Panc1 (cell line): ENCODE data around the gene KLF6. TPM values are rescaled to one million over a fixed set of nuclear protein-coding genes. Genes with fewer than 3 reads are reported as not detected.

Source experiments
- ATAC-seq: fragments of 200-7000 bp; cut with Tn5 transposase; 2 replicates; pipeline ENCODE4 v1.9.1; 2020; ENCODE audit warnings: mild to moderate bottlenecking, moderate library complexity
- BruUV-seq: library from RNA; stranded (reverse); fragments of 400-500 nt; replicated peaks from 2 replicates; lab custom pipeline; 2021; lab: Mats Ljungman, UMichigan
- CTCF ChIA-PET: fragments of 300-600 bp; sonication (Branson Sonifier 250); formaldehyde crosslinking; loops from one replicate; lab custom pipeline; 2022; ENCODE audit warnings: antibody characterized with exemption; lab: Charles Lee
- POLR2A ChIA-PET: fragments of 300-600 bp; sonication (Branson Sonifier 250); formaldehyde crosslinking; loops from one replicate; lab custom pipeline; 2022; ENCODE audit warnings: antibody characterized with exemption; lab: Charles Lee
- DNase-seq: peaks from one replicate; pipeline ENCODE4 v3.0.0-alpha.2; 2010; ENCODE audit warnings: low read depth, low spot score
- H3K27ac ChIP-seq: 2 replicates; pipeline ENCODE4 v1.5.1; 2011; ENCODE audit warnings: mild to moderate bottlenecking, low read length, inconsistent platforms
- H3K27me3 ChIP-seq: fragments of 200-500 bp; sonication (Bioruptor generic); 2 replicates; pipeline ENCODE4 v1.6.0; 2014; ENCODE audit warnings: low read length, inconsistent platforms; ENCODE audit not compliant: control insufficient read depth, insufficient read depth
- H3K36me3 ChIP-seq: fragments of 200-500 bp; sonication (Bioruptor generic); 2 replicates; pipeline ENCODE4 v1.5.1; 2014; ENCODE audit warnings: inconsistent platforms, mild to moderate bottlenecking, low read length, moderate library complexity; ENCODE audit not compliant: control insufficient read depth, insufficient read depth
- H3K4me1 ChIP-seq: 2 replicates; pipeline ENCODE4 v1.5.1; 2011; ENCODE audit warnings: inconsistent platforms, mild to moderate bottlenecking, low read length, moderate library complexity; ENCODE audit not compliant: control insufficient read depth, insufficient read depth
- H3K4me3 ChIP-seq, 2 experiments: 2 replicates each; pipeline ENCODE4 v1.5.1; 2011 to 2012; ENCODE audit warnings: low read depth in 2 of 2, low read length in 2 of 2, mild to moderate bottlenecking in 2 of 2, inconsistent platforms in 1 of 2, moderate library complexity in 1 of 2
- H3K9me3 ChIP-seq: fragments of 200-500 bp; sonication (Bioruptor generic); 2 replicates; pipeline ENCODE4 v1.5.1; 2014; ENCODE audit warnings: low read depth, mild to moderate bottlenecking, inconsistent platforms, low read length, moderate library complexity; ENCODE audit not compliant: control insufficient read depth, insufficient read depth
- CTCF ChIP-seq: fragments of 450-650 bp; IDR thresholded peaks from 2 replicates; pipeline ENCODE4 v1.5.1; 2017; ENCODE audit warnings: mild to moderate bottlenecking
- POLR2AphosphoS5 ChIP-seq: IDR thresholded peaks from 2 replicates; pipeline ENCODE4 v1.6.1; 2012; ENCODE audit warnings: mild to moderate bottlenecking, low read depth, low read length, moderate library complexity
- REST ChIP-seq, 2 experiments: IDR thresholded peaks; 2 replicates each; pipeline ENCODE4 v1.6.1; 2011 to 2012; ENCODE audit warnings: low read depth in 2 of 2, control low read depth in 1 of 2, low read length in 1 of 2, mild to moderate bottlenecking in 1 of 2, moderate library complexity in 1 of 2; ENCODE audit not compliant: insufficient read depth in 1 of 2
- SIN3A ChIP-seq: IDR thresholded peaks from 2 replicates; pipeline ENCODE4 v1.6.1; 2012; ENCODE audit warnings: low read depth, mild to moderate bottlenecking, low read length, moderate library complexity, borderline replicate concordance; ENCODE audit not compliant: insufficient read depth
- TCF7L2 ChIP-seq: IDR thresholded peaks from 2 replicates; pipeline ENCODE4 v1.6.1; 2011; ENCODE audit warnings: mild to moderate bottlenecking, low read depth, low read length, inconsistent platforms
- in situ Hi-C: cut with HindIII; loops from 2 replicates; pipeline ENCODE4 v1.10.0; 2016; ENCODE audit warnings: low sequenced_read_pairs, low pct_unique_long_range_greater_than_20kb
- intact Hi-C: fragments of 100-400 bp; cut with micrococcal nuclease; formaldehyde crosslinking; loops from one replicate; pipeline ENCODE4 v1.10.0; 2022; ENCODE audit not compliant: unreplicated experiment
- total RNA-seq: library from RNA; stranded (reverse); gene quantifications from one replicate; pipeline ENCODE4 v1.2.1, GENCODE V29; 2021; ENCODE audit not compliant: unreplicated experiment

The KLF6 gene
- total RNA-seq, 1 experiment from 2014 or later: 177 TPM

GRCh38 chr10:3763035-3763456 lies 22.0 kb downstream of the KLF6 start:
- Histone ChIP-seq H3K27me3 (no peaks in the 10 kb centered on the region), H3K9me3 (no peaks in the 10 kb centered on the region), H3K4me3 (peak overlapping the region; percentile 31 to 47), H3K36me3 (no peaks in the 10 kb centered on the region), H3K4me1 (peaks cover 56% of the 10 kb centered on the region), H3K27ac (peak overlapping the region; percentile 89)
- no TSS peak for BruUV-seq
- CTCF ChIA-PET: no interaction called here
- POLR2A ChIA-PET: interaction anchor here (0.7 kb wide), 2 partner anchors 141 to 211 kb away, joined by 3 to 4 read pairs; no protein-coding TSS in a partner anchor
- TF ChIP-seq POLR2AphosphoS5 (no peak), TCF7L2 (no peak), CTCF (no peak), REST (IDR thresholded peaks at IDR 0.05; ENCODE audit: insufficient read depth in 1 of 2, low read depth in 2 of 2, low read length in 1 of 2) (no peak), SIN3A (no peak)
- in situ Hi-C loops (no loop called here), intact Hi-C loops (loop anchor here (5.0 kb wide), 1 partner anchor 296 kb away; no protein-coding TSS in a partner anchor)
- DNase-seq: peak; percentile 78
- peak; percentile 76 for ATAC-seq

- Histone ChIP-seq H3K36me3 (no peaks in the 10 kb centered on the region), H3K27ac (peak overlapping the region; percentile 89), H3K27me3 (no peaks in the 10 kb centered on the region), H3K9me3 (no peaks in the 10 kb centered on the region), H3K4me1 (peaks cover 63% of the 10 kb centered on the region), H3K4me3 (peak overlapping the region; percentile 31 to 47; a peak in 3 of 4 replicates)
- in situ Hi-C loops (no loop called here), intact Hi-C loops (loop anchor here (5.0 kb wide), 1 partner anchor 295 kb away; no protein-coding TSS in a partner anchor)
- ChIA-PET POLR2A (interaction anchor here (0.7 kb wide), 1 partner anchor 210 kb away, joined by 4 read pairs; no protein-coding TSS in a partner anchor), CTCF (no interaction called here)
- ATAC-seq: no peak
- TF ChIP-seq CTCF (no peak), SIN3A (no peak), TCF7L2 (no peak), POLR2AphosphoS5 (no peak), REST (IDR thresholded peaks at IDR 0.05; ENCODE audit: insufficient read depth in 1 of 2, low read depth in 2 of 2, low read length in 1 of 2) (no peak)
- BruUV-seq: no TSS peak
- no peak for DNase-seq
These were observed 22.7 kb downstream of the KLF6 start for GRCh38 chr10:3762309-3762708.
